A673 (cell line): ENCODE data around the gene DPP9. TPM values are rescaled to one million over a fixed set of nuclear protein-coding genes. Genes with fewer than 3 reads are reported as not detected.

Source experiments
- BruUV-seq: library from RNA; stranded (reverse); fragments of 400-500 nt; replicated peaks from 2 replicates; lab custom pipeline; 2021; lab: Mats Ljungman, UMichigan
- CTCF ChIA-PET: fragments of 300-600 bp; sonication (Branson Sonifier 250); formaldehyde crosslinking; loops from one replicate; lab custom pipeline; 2022; ENCODE audit warnings: antibody characterized with exemption; lab: Charles Lee
- POLR2A ChIA-PET: fragments of 300-600 bp; sonication (Branson Sonifier 250); formaldehyde crosslinking; loops from one replicate; lab custom pipeline; 2022; ENCODE audit warnings: antibody characterized with exemption; ENCODE audit not compliant: low non-redundant PET; lab: Charles Lee
- DNase-seq: peaks from one replicate; pipeline ENCODE4 v3.0.0-alpha.2; 2015; ENCODE audit warnings: low spot score
- H3K27ac ChIP-seq: fragments of 200-600 bp; sonication (generic); 2 replicates; pipeline ENCODE4 v1.5.1; 2016; ENCODE audit warnings: mixed run types, low read depth, mild to moderate bottlenecking, mixed read lengths, antibody characterized with exemption, low read length; ENCODE audit not compliant: poor library complexity, severe bottlenecking
- H3K27me3 ChIP-seq: fragments of 200-600 bp; sonication (generic); replicated peaks from 2 replicates; pipeline ENCODE4 v1.6.1; 2017; ENCODE audit warnings: mixed run types, low read depth, mild to moderate bottlenecking, mixed read lengths, antibody characterized with exemption, low read length; ENCODE audit not compliant: insufficient read depth, poor library complexity
- H3K36me3 ChIP-seq: fragments of 200-600 bp; sonication (generic); 2 replicates; pipeline ENCODE4 v1.6.1; 2016; ENCODE audit warnings: mixed run types, mild to moderate bottlenecking, mixed read lengths, antibody characterized with exemption, low read length; ENCODE audit not compliant: insufficient read depth, poor library complexity, severe bottlenecking
- H3K4me1 ChIP-seq: fragments of 200-600 bp; sonication (generic); 2 replicates; pipeline ENCODE4 v1.6.1; 2017; ENCODE audit warnings: mixed run types, mild to moderate bottlenecking, mixed read lengths, antibody characterized with exemption, low read length; ENCODE audit not compliant: insufficient read depth, poor library complexity, severe bottlenecking
- H3K4me3 ChIP-seq: fragments of 200-600 bp; sonication (generic); 2 replicates; pipeline ENCODE4 v1.5.1; 2016; ENCODE audit warnings: low read depth, mixed run types, mild to moderate bottlenecking, mixed read lengths, low read length; ENCODE audit not compliant: poor library complexity, severe bottlenecking
- H3K9me3 ChIP-seq: fragments of 200-600 bp; sonication (generic); 2 replicates; pipeline ENCODE4 v1.6.1; 2016; ENCODE audit warnings: mixed run types, low read depth, mild to moderate bottlenecking, mixed read lengths, antibody characterized with exemption, low read length; ENCODE audit not compliant: poor library complexity, severe bottlenecking
- EZH2 ChIP-seq: fragments of 200-600 bp; sonication (generic); IDR thresholded peaks from 2 replicates; pipeline ENCODE4 v1.6.1; 2017; ENCODE audit warnings: borderline replicate concordance, low read depth, mild to moderate bottlenecking, mixed read lengths, antibody characterized with exemption, low read length; ENCODE audit not compliant: poor library complexity, severe bottlenecking
- intact Hi-C: fragments of 100-400 bp; cut with micrococcal nuclease; formaldehyde crosslinking; loops from one replicate; pipeline ENCODE4 v1.10.0; 2022; ENCODE audit not compliant: unreplicated experiment
- total RNA-seq: library from RNA; stranded (reverse); gene quantifications from 2 replicates; pipeline ENCODE4 v1.2.3, GENCODE V29; 2021
- TF ChIP-seq, protein P1 (sequence below): fragments of 300-800, 200-600 bp; sonication (generic); conservative IDR thresholded peaks from 2 replicates; pipeline ENCODE4 v1.5.1; 2017; ENCODE audit warnings: low read depth, mild to moderate bottlenecking, antibody characterized with exemption, low read length, moderate library complexity, mixed read lengths

Gene DPP9
- total RNA-seq, 1 experiment from 2014 or later = 65.7 TPM

DNA sequence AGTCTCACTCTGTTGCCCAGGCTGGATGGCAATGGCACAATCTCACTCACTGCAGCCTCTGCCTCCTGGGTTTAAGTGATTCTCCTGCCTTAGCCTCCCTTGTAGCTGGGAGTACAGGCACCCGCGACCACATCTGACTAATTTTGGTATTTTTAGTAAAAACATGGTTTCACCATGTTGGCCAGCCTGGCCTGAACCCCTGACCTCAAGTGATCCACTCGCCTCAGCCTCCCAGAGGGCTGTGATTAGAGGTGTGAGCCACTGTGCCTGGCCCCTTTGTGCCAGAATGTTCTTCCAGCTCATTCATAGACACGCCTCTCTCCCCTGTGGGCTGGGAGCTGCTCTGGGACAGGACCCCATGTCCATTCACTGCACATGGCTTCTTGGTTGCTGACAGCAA lies 62.6 kb downstream of the DPP9 start:
- ChIA-PET POLR2A (no interaction called here), CTCF (no interaction called here)
- no peaks in the 10 kb centered on the region for H3K9me3 ChIP-seq
- H3K36me3 ChIP-seq = peaks cover 48% of the 10 kb centered on the region
- H3K4me1 ChIP-seq = no peaks in the 10 kb centered on the region
- intact Hi-C loops = no loop called here
- no TSS peak for BruUV-seq
- H3K27me3 ChIP-seq = no peaks in the 10 kb centered on the region
- TF ChIP-seq EZH2 = no peak
- TF ChIP-seq, protein P1, sequence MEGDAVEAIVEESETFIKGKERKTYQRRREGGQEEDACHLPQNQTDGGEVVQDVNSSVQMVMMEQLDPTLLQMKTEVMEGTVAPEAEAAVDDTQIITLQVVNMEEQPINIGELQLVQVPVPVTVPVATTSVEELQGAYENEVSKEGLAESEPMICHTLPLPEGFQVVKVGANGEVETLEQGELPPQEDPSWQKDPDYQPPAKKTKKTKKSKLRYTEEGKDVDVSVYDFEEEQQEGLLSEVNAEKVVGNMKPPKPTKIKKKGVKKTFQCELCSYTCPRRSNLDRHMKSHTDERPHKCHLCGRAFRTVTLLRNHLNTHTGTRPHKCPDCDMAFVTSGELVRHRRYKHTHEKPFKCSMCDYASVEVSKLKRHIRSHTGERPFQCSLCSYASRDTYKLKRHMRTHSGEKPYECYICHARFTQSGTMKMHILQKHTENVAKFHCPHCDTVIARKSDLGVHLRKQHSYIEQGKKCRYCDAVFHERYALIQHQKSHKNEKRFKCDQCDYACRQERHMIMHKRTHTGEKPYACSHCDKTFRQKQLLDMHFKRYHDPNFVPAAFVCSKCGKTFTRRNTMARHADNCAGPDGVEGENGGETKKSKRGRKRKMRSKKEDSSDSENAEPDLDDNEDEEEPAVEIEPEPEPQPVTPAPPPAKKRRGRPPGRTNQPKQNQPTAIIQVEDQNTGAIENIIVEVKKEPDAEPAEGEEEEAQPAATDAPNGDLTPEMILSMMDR = no peak
- H3K4me3 ChIP-seq = no peak overlapping the region
- no peak overlapping the region for H3K27ac ChIP-seq
- no peak for DNase-seq

DNA sequence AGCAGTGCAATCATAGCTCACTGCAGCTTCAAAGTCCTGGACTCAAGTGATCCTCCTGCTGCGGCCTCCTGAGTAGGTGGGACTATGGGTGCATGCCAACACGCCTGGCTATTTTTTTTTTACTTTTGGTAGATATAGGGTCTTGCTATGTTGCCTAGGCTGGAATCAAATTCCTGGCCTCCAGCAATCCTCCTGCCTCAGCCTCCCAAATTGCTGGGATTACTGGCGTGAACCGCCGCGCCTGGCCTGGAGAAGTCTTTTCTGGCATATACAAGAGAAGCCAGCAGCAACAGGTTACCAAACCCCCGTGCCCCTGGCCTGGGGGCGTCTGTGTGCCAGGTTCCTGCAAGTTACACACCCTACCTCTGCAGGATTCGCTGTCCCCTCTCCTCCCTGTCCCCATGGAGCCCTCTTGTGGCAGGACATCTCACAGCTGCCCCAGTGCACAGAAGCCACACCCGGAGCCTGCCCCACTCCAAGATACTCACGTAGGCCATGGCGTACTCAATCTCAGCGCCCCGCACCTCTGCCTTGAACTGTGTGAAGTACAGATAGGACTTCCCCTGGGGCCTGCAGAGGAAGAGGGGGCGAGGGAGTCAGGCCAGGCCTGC lies 63.4 kb downstream of the DPP9 start:
- Histone ChIP-seq H3K27me3 (no peaks in the 10 kb centered on the region), H3K36me3 (peaks cover 47% of the 10 kb centered on the region), H3K27ac (no peak overlapping the region), H3K4me1 (no peaks in the 10 kb centered on the region), H3K4me3 (no peak overlapping the region), H3K9me3 (no peaks in the 10 kb centered on the region)
- ChIA-PET POLR2A (no interaction called here), CTCF (no interaction called here)
- TF ChIP-seq, protein P1 = peak; percentile 46
- no peak for TF ChIP-seq EZH2
- intact Hi-C loops = no loop called here
- DNase-seq = no peak
- no TSS peak for BruUV-seq

DNA sequence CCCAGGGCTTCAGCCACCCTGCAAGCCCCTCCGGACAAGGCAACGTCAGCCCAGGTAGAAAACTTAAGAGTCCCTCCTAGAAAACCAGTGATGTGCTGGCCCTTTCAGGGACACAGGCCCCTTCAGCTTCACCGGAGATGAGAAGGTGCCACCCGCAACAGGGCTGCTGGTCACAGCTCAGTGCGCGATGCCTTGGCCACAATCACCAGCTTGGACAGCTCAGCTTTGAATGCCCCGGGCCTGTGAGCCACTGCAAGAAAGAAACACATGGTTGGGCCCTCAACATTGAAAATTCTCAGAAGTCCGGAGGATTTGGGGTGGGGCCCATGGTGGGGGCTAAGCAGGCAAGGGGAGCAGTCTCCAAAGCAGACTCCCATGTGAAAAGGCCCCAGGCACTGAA lies 65.8 kb downstream of the DPP9 start:
- no peak overlapping the region for H3K4me3 ChIP-seq
- no peaks in the 10 kb centered on the region for H3K4me1 ChIP-seq
- TF ChIP-seq, protein P1 = no peak
- no peak for TF ChIP-seq EZH2
- ChIA-PET POLR2A (no interaction called here), CTCF (interaction anchor here (0.6 kb wide), 1 partner anchor 273 kb away, joined by 7 read pairs; no protein-coding TSS in a partner anchor)
- peaks cover 44% of the 10 kb centered on the region for H3K36me3 ChIP-seq
- no peak for DNase-seq
- intact Hi-C loops = no loop called here
- H3K27me3 ChIP-seq = no peaks in the 10 kb centered on the region
- no peak overlapping the region for H3K27ac ChIP-seq
- BruUV-seq = no TSS peak
- H3K9me3 ChIP-seq = no peaks in the 10 kb centered on the region
